Stimulated activated CD8-positive, alpha-beta memory T cell treated with anti-CD3 and anti-CD28 coated beads, Interleukin-15, amount 100 ng/mL, for 4 hours (primary cell): ENCODE data around the gene INHA.

Experiments used
- DNase-seq, 2 donors: peaks; one replicate each; pipeline ENCODE4 v3.0.0-alpha.2; 2020; ENCODE audit warnings: low read depth in 2 of 2

INHA gene, protein sequence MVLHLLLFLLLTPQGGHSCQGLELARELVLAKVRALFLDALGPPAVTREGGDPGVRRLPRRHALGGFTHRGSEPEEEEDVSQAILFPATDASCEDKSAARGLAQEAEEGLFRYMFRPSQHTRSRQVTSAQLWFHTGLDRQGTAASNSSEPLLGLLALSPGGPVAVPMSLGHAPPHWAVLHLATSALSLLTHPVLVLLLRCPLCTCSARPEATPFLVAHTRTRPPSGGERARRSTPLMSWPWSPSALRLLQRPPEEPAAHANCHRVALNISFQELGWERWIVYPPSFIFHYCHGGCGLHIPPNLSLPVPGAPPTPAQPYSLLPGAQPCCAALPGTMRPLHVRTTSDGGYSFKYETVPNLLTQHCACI

GRCh38 chr2:219572237-219573001 is at the start of gene INHA:
Gene INHA (plus strand): TSS chr2:219572310. CDS start chr2:219572375, 65 bp downstream.
- DNase-seq, result no peak

DNA sequence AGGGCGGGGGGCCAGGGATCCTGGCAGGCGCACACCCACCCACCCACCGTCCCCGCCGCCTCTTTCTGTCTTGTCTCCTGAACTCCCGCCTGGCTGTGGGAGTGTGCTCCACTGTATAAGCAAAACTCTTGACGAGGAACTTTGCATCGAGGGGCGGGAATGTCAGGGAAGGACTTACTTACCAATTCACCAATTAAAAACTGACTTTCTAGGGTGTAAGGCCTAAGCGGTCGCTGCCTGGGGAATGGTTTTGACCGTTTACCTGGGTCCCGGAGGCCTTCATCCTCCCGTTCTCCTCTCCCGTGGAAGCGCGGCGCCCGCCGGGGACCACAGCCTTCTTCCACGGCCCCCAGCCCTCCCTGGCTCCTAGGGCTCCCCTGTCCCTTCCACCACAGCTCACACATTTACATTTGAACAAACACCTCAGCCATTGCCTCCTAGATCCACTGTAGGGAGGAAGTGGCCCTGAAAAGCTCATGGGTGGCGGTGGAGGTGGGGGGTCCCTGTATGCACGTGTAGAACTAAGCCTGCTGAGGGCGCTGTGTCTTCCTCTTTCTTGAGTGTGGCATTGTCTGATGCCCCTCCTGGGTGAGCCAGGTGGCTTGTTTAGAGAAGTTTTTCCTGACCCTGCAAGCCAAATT is 49.0 kb upstream of the INHA start:
- DNase-seq, result no peak

DNA sequence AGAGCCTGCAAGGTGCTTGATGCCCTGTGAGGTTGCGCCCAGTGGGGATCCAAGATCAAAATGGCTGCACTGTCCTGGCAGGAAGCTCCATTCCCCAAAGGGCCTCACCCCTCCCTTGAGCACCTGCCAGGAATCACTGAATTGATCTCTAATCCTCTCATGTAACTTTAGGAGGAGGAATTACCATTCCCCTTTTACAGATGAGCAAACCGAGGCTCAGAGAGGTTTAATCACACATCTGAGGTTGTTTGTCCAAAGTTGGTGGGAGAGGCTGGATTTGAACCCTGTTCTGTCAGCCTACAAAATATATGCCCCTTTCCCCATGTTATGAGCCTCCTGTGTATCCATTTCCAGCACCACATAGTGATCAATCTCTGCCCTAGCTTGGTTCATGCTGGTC is 47.3 kb upstream of the INHA start:
- DNase-seq, result no peak

- DNase-seq, result no peak
Observed at GRCh38 chr2:219525533-219526232, 46.4 kb upstream of the INHA start.

- DNase-seq, result no peak
Observed at GRCh38 chr2:219526320-219527075, 45.6 kb upstream of the INHA start.

DNA sequence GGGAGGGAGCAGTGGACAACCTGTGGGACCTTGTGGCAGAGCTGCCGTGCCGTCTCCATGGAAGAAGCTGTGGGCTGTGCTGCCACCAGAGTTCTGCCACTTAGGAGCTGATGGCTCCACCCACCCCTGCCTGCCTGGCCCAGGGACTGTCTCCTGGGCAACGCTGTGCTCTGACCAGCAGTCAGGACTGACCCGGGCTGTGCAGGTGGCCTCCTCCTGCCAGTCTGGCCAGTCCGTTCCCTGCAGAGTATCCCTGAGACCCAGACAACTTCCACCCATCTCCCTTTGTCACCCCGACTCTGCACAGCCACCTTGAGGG is 45.1 kb upstream of the INHA start:
- DNase-seq, result no peak

GRCh38 chr2:219527472-219527871 is 44.6 kb upstream of the INHA start:
- no peak for DNase-seq

DNA sequence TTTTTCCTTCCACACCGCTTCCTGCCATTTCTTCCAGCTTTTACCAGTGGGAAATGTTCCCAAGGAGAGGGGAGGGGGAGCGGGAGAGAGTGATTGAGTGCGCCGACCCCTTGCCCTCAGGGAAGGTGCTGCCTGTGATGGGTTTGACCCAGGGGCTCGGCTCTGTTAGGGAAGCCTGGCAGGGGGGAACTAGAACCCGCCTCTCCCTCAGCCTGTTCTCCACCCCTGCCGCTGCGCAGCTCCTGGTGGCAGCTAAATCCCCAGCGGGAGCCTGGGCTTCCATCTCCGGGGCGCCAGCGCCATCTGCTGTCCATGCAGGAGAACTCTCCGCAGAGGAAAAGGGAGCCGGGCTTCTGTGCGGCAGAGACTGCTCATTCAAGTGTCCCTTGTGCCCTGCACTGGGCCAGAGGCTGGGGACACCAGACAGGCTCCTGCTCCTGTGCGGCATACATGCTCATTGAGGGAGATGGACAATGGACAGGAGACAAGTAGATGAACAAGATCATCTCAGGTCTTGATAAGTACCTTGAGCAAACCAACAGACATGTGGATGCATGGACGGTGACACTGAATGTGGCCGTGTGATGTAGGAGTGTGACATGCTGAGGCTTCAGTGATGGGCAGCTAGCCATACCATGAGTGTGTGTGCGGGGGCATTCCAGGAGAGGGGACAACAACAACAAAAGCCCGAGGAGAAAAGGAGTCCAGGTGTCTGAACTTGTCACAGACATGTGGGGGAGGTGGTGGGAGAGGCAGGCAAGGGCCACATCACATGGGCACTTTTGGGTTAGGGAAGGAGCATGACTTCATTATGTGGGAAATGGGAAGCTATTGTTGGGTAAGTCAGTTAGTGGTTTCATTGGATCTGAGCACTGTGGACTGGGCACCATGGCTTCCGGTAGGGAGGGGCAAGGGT is 41.8 kb upstream of the INHA start:
- DNase-seq, result peak; percentile 51 to 62

- DNase-seq, result no peak
Observed at GRCh38 chr2:219531639-219532377, 40.3 kb upstream of the INHA start.

GRCh38 chr2:219532378-219532649 is 39.8 kb upstream of the INHA start:
- DNase-seq, result no peak

- DNase-seq, result no peak
Observed at GRCh38 chr2:219533930-219534661, 38.0 kb upstream of the INHA start.

- no peak for DNase-seq
Observed at GRCh38 chr2:219536425-219536824, 35.7 kb upstream of the INHA start.

DNA sequence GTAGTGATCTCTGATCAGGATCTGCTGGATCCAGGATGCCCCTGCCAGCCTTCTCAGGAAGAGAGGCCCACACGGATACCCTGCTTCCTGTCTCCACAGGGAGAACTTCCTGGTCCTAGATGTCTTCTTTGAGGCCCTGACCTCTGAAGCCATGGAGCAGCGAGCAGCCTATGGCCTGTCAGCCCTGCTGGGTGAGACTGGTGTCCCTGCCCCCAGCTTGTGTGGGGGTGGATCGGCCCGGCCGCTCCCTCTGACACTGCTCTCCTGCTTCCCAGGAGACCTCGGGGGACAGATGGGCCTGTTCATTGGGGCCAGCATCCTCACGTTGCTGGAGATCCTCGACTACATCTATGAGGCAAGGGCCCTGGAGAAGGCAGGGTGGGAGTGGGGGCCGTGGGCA is 35.1 kb upstream of the INHA start:
- DNase-seq, result no peak

- DNase-seq, result no peak
Observed at GRCh38 chr2:219537657-219538488, 34.2 kb upstream of the INHA start.

DNA sequence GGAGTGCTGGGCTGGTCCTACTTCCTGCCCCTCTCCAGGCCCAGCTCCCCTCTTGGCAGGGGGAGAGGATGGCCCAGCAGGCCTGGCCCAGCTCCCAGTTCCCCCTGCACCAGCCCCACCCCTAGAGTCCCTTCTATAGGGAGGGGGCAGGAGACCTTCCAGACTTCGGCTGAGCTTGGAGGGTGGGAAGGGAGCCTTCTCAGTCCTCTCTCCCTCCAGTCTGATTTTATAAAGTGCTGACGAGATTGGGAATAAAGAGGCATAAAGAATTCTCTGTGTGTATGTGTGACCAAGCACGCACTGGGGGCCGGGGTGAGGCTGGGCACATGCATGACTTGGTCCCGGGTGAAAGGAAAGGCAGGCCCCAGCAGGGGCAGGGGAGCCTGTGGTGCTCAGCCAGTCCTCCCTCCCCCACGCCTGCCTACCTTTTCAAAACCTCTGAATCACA is 33.6 kb upstream of the INHA start:
- DNase-seq, result no peak

GRCh38 chr2:219538956-219539788 is 32.9 kb upstream of the INHA start:
- no peak for DNase-seq

- DNase-seq, result no peak
Observed at GRCh38 chr2:219539926-219540678, 32.0 kb upstream of the INHA start.
